HepG2 (cell line): ENCODE data around the gene MFSD2B. TPM values are rescaled to one million over a fixed set of nuclear protein-coding genes. Genes with fewer than 3 reads are reported as not detected.

Experiments used
- DZIP1 ChIP-seq: sonication (generic); formaldehyde crosslinking; IDR thresholded peaks from 2 replicates; pipeline ENCODE4 v1.5.0; 2020; ENCODE audit warnings: mild to moderate bottlenecking, missing genetic modification reagents
- GATAD1 ChIP-seq: IDR thresholded peaks from 2 replicates; pipeline ENCODE4 v1.6.1; 2016; ENCODE audit warnings: missing genetic modification reagents, missing compliant biosample characterization
- HNRNPL ChIP-seq: fragments of 200-400 bp; formaldehyde crosslinking; IDR thresholded peaks from 2 replicates; pipeline ENCODE4 v1.6.1; 2017; ENCODE audit warnings: mild to moderate bottlenecking, low read depth, low read length
- NR3C1 ChIP-seq: sonication (generic); formaldehyde crosslinking; IDR thresholded peaks from 2 replicates; pipeline ENCODE4 v1.4.0; 2020; ENCODE audit warnings: missing genetic modification reagents
- PHF8 ChIP-seq: sonication (generic); formaldehyde crosslinking; IDR thresholded peaks from 2 replicates; pipeline ENCODE4 v1.5.0; 2020; ENCODE audit warnings: missing genetic modification reagents
- POLR2AphosphoS5 ChIP-seq: IDR thresholded peaks from 2 replicates; pipeline ENCODE4 v1.6.1; 2012; ENCODE audit warnings: low read depth, low read length
- SMAD9 ChIP-seq: sonication (generic); formaldehyde crosslinking; IDR thresholded peaks from 2 replicates; pipeline ENCODE4 v1.5.1; 2020; ENCODE audit warnings: mild to moderate bottlenecking, missing genetic modification reagents
- SNRNP70 ChIP-seq: fragments of 200-400 bp; formaldehyde crosslinking; IDR thresholded peaks from 2 replicates; pipeline ENCODE4 v1.6.1; 2017; ENCODE audit warnings: mild to moderate bottlenecking, low read depth, low read length, moderate library complexity
- SRF ChIP-seq: IDR thresholded peaks from 2 replicates; pipeline ENCODE4 v1.6.1; 2011; ENCODE audit warnings: mild to moderate bottlenecking, low read depth, low read length, moderate library complexity
- SRY ChIP-seq: sonication (generic); formaldehyde crosslinking; IDR thresholded peaks from 2 replicates; pipeline ENCODE4 v1.8.0; 2022; ENCODE audit warnings: mild to moderate bottlenecking, missing genetic modification reagents
- TFDP2 ChIP-seq: sonication (generic); formaldehyde crosslinking; IDR thresholded peaks from 2 replicates; pipeline ENCODE4 v1.4.0; 2020; ENCODE audit warnings: missing genetic modification reagents
- ZFP36 ChIP-seq: fragments of 150-350 bp; IDR thresholded peaks from 2 replicates; pipeline ENCODE4 v1.6.1; 2018; ENCODE audit warnings: borderline replicate concordance, low read length, low read depth; ENCODE audit not compliant: partially characterized antibody
- ZNF501 ChIP-seq: sonication (generic); formaldehyde crosslinking; IDR thresholded peaks from 2 replicates; pipeline ENCODE4 v1.5.1; 2020; ENCODE audit warnings: mild to moderate bottlenecking, moderate library complexity, missing genetic modification reagents
- ZNF564 ChIP-seq: sonication (generic); formaldehyde crosslinking; IDR thresholded peaks from 2 replicates; pipeline ENCODE4 v1.8.1; 2023; ENCODE audit warnings: mild to moderate bottlenecking, missing genetic modification reagents
- ZNF597 ChIP-seq: sonication (generic); formaldehyde crosslinking; IDR thresholded peaks from 2 replicates; pipeline ENCODE4 v1.5.0; 2020; ENCODE audit warnings: missing genetic modification reagents
- ZNF7 ChIP-seq: IDR thresholded peaks from 2 replicates; pipeline ENCODE4 v1.6.1; 2016; ENCODE audit warnings: missing biosample characterization, missing genetic modification reagents
- ZNF75D ChIP-seq: sonication (generic); formaldehyde crosslinking; IDR thresholded peaks from 2 replicates; pipeline ENCODE4 v1.8.1; 2023; ENCODE audit warnings: missing genetic modification reagents, mild to moderate bottlenecking, borderline replicate concordance
- ZNF772 ChIP-seq: sonication (generic); formaldehyde crosslinking; IDR thresholded peaks from 2 replicates; pipeline ENCODE4 v1.5.0; 2020; ENCODE audit warnings: mild to moderate bottlenecking, missing genetic modification reagents
- polyA plus RNA-seq, 8 experiments: library from polyadenylated mRNA; depleted of rRNA in 3 of 8; stranded (reverse) in 7 of 8; unstranded in 1 of 8; fragments of >200 nt; fragmentation: Illumina TruSeq in 4 of 8; extraction: Trizol in 4 of 8; gene quantifications; 2 replicates each; pipeline versions ENCODE4 v1.2.1 to v1.2.3, GENCODE V29; 2011 to 2016; ENCODE audit warnings: low read depth in 4 of 8, missing spikeins in 1 of 8, mixed read lengths in 1 of 8; ENCODE audit not compliant: insufficient read depth in 1 of 8
- total RNA-seq, 5 experiments: library from RNA; depleted of rRNA; stranded (reverse); fragments of >200 nt; fragmentation: Illumina TruSeq; extraction: Trizol; gene quantifications; 2 replicates each; pipeline ENCODE4 v1.2.3, GENCODE V29; 2016; ENCODE audit warnings: low read depth in 1 of 5
- TF ChIP-seq, protein P1 (sequence below): fragments of 450-650 bp; IDR thresholded peaks from 2 replicates; pipeline ENCODE4 v1.6.1; 2017
- TF ChIP-seq, protein P2 (sequence below): sonication (generic); formaldehyde crosslinking; IDR thresholded peaks from 2 replicates; pipeline ENCODE4 v1.9.0; 2022; ENCODE audit warnings: low read depth, missing genetic modification reagents
- TF ChIP-seq, protein P3 (sequence below): sonication (generic); formaldehyde crosslinking; IDR thresholded peaks from 2 replicates; pipeline ENCODE4 v1.4.0; 2020; ENCODE audit warnings: mild to moderate bottlenecking, missing genetic modification reagents

Gene MFSD2B
- total and polyA plus RNA-seq, 2 of the 13 experiments (the other 11 are each of a cell fraction or from before 2014, with no cell fraction given): 0.21 to 0.93 TPM

GRCh38 chr2:24049485-24050021 is 39.7 kb downstream of the MFSD2B start, which contains the start of gene FKBP1B (continued):
- TF ChIP-seq, protein P1, sequence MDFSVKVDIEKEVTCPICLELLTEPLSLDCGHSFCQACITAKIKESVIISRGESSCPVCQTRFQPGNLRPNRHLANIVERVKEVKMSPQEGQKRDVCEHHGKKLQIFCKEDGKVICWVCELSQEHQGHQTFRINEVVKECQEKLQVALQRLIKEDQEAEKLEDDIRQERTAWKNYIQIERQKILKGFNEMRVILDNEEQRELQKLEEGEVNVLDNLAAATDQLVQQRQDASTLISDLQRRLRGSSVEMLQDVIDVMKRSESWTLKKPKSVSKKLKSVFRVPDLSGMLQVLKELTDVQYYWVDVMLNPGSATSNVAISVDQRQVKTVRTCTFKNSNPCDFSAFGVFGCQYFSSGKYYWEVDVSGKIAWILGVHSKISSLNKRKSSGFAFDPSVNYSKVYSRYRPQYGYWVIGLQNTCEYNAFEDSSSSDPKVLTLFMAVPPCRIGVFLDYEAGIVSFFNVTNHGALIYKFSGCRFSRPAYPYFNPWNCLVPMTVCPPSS: no peak
- TF ChIP-seq POLR2AphosphoS5 (peak; percentile 83), SRY (no peak), ZNF772 (CRISPR knock-in tag) (0 out of 2 replicates have a peak, but pooled peaks have one; percentile 21), HNRNPL (no peak), ZNF75D (CRISPR knock-in tag) (no peak), TFDP2 (CRISPR knock-in tag) (0 out of 2 replicates have a peak, but pooled peaks have one; percentile 27), DZIP1 (no peak), SNRNP70 (no peak), GATAD1 (CRISPR knock-in tag) (no peak), PHF8 (peak; percentile 65), SMAD9 (no peak), NR3C1 (CRISPR knock-in tag) (no peak), ZNF7 (CRISPR knock-in tag) (no peak), ZNF501 (no peak), ZFP36 (no peak), ZNF597 (CRISPR knock-in tag) (no peak), SRF (no peak), ZNF564 (CRISPR knock-in tag) (0 out of 2 replicates have a peak, but pooled peaks have one; percentile 35)
- TF ChIP-seq, protein P2, sequence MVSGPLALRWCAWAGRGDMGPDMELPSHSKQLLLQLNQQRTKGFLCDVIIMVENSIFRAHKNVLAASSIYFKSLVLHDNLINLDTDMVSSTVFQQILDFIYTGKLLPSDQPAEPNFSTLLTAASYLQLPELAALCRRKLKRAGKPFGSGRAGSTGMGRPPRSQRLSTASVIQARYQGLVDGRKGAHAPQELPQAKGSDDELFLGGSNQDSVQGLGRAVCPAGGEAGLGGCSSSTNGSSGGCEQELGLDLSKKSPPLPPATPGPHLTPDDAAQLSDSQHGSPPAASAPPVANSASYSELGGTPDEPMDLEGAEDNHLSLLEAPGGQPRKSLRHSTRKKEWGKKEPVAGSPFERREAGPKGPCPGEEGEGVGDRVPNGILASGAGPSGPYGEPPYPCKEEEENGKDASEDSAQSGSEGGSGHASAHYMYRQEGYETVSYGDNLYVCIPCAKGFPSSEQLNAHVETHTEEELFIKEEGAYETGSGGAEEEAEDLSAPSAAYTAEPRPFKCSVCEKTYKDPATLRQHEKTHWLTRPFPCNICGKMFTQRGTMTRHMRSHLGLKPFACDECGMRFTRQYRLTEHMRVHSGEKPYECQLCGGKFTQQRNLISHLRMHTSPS: no peak
- TF ChIP-seq, protein P3, sequence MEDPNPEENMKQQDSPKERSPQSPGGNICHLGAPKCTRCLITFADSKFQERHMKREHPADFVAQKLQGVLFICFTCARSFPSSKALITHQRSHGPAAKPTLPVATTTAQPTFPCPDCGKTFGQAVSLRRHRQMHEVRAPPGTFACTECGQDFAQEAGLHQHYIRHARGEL (CRISPR knock-in tag): no peak
